Pons (tissue), 1 donor: ENCODE results near the gene KAZN.

ENCODE experiments used
- DNase-seq: peaks from one replicate; pipeline ENCODE4 v3.0.0-alpha.2; 2016; ENCODE audit warnings: low spot score

KAZN gene

GRCh38 chr1:14887044-14887566 lies 288.6 kb downstream of the KAZN start:
- no peak for DNase-seq

GRCh38 chr1:14887764-14888350 lies 289.4 kb downstream of the KAZN start:
- no peak for DNase-seq

GRCh38 chr1:14888374-14888773 lies 289.9 kb downstream of the KAZN start:
- no peak for DNase-seq

GRCh38 chr1:14889825-14890440 lies 291.4 kb downstream of the KAZN start:
- DNase-seq = no peak

- DNase-seq = no peak
Measured at GRCh38 chr1:14891991-14892390, 293.5 kb downstream of the KAZN start.

- DNase-seq = peak; percentile 41
Measured at GRCh38 chr1:14894811-14895560, 296.5 kb downstream of the KAZN start.

GRCh38 chr1:14895727-14896126 lies 297.2 kb downstream of the KAZN start:
- no peak for DNase-seq

GRCh38 chr1:14896381-14897079 lies 298.0 kb downstream of the KAZN start:
- no peak for DNase-seq

GRCh38 chr1:14897080-14897449 lies 298.6 kb downstream of the KAZN start:
- DNase-seq = no peak

- no peak for DNase-seq
Measured at GRCh38 chr1:14897547-14897946, 299.1 kb downstream of the KAZN start.

GRCh38 chr1:14897997-14898645 lies 299.6 kb downstream of the KAZN start:
- no peak for DNase-seq

GRCh38 chr1:14899686-14900085 lies 301.2 kb downstream of the KAZN start:
- DNase-seq = no peak

GRCh38 chr1:14901371-14901954 lies 303.0 kb downstream of the KAZN start:
- DNase-seq = no peak

GRCh38 chr1:14903922-14904321 lies 305.4 kb downstream of the KAZN start:
- DNase-seq = no peak

GRCh38 chr1:14906665-14907064 lies 308.2 kb downstream of the KAZN start:
- no peak for DNase-seq

GRCh38 chr1:14907416-14907815 lies 308.9 kb downstream of the KAZN start:
- DNase-seq = no peak

- DNase-seq = no peak
Measured at GRCh38 chr1:14909273-14909672, 310.8 kb downstream of the KAZN start.

GRCh38 chr1:14909920-14910460 lies 311.5 kb downstream of the KAZN start:
- DNase-seq = no peak

- no peak for DNase-seq
Measured at GRCh38 chr1:14910984-14911721, 312.7 kb downstream of the KAZN start.

GRCh38 chr1:14912839-14913481 lies 314.5 kb downstream of the KAZN start:
- DNase-seq = peak; percentile 68
